PC-3 (cell line): Measurements from ENCODE around the gene ABCC10. TPM values are rescaled to one million over a fixed set of nuclear protein-coding genes. Genes with fewer than 3 reads are reported as not detected.
"Not testable (repeated sequence)": the region's sequence is repeated elsewhere in the genome, so short reads cannot be mapped to it uniquely, and the experiment has no call there.

Source experiments
- ATAC-seq: fragments of 200-7000 bp; cut with Tn5 transposase; 2 replicates; pipeline ENCODE4 v1.9.1; 2020; ENCODE audit warnings: mild to moderate bottlenecking, moderate library complexity
- BruUV-seq: library from RNA; stranded (reverse); fragments of 400-500 nt; replicated peaks from 2 replicates; lab custom pipeline; 2021; lab: Mats Ljungman, UMichigan
- CTCF ChIA-PET: fragments of 300-600 bp; sonication (Branson Sonifier 250); formaldehyde crosslinking; loops from one replicate; lab custom pipeline; 2022; ENCODE audit warnings: antibody characterized with exemption; lab: Charles Lee
- POLR2A ChIA-PET: fragments of 300-600 bp; sonication (Branson Sonifier 250); formaldehyde crosslinking; loops from one replicate; lab custom pipeline; 2022; ENCODE audit warnings: antibody characterized with exemption; ENCODE audit not compliant: unreplicated experiment; lab: Charles Lee
- DNase-seq: peaks from one replicate; pipeline ENCODE4 v3.0.0-alpha.2; 2015
- H2AFZ ChIP-seq: fragments of 300-600 bp; sonication (generic); 2 replicates; pipeline ENCODE4 v1.6.0; 2016; ENCODE audit warnings: antibody characterized with exemption, low read length
- H3F3A ChIP-seq: fragments of 300-600 bp; sonication (generic); one replicate; pipeline ENCODE4 v1.6.0; 2017; ENCODE audit warnings: antibody characterized with exemption, low read length, control low read depth, mild to moderate bottlenecking; ENCODE audit not compliant: unreplicated experiment
- H3K27ac ChIP-seq: fragments of 300-600 bp; sonication (generic); 2 replicates; pipeline ENCODE4 v1.5.1; 2016; ENCODE audit warnings: mild to moderate bottlenecking, low read length
- H3K27me3 ChIP-seq: fragments of 300-600 bp; sonication (generic); 2 replicates; pipeline ENCODE4 v1.6.1; 2016; ENCODE audit warnings: low read length, mixed read lengths
- H3K36me3 ChIP-seq: fragments of 300-600 bp; sonication (generic); 2 replicates; pipeline ENCODE4 v1.6.1; 2016; ENCODE audit warnings: low read depth, mixed run types, low read length, mixed read lengths
- H3K4me1 ChIP-seq: fragments of 300-600 bp; sonication (generic); 2 replicates; pipeline ENCODE4 v1.5.1; 2016; ENCODE audit warnings: low read length; ENCODE audit not compliant: insufficient read depth
- H3K4me2 ChIP-seq: fragments of 300-600 bp; sonication (generic); 2 replicates; pipeline ENCODE4 v1.6.0; 2016; ENCODE audit warnings: low read length
- H3K4me3 ChIP-seq: fragments of 300-600 bp; sonication (generic); 2 replicates; pipeline ENCODE4 v1.5.1; 2016; ENCODE audit warnings: mild to moderate bottlenecking, low read length, mixed read lengths
- H3K79me2 ChIP-seq: fragments of 300-600 bp; sonication (generic); 2 replicates; pipeline ENCODE4 v1.6.1; 2017; ENCODE audit warnings: low read length, mixed read lengths
- H3K9ac ChIP-seq: fragments of 300-600 bp; sonication (generic); 2 replicates; pipeline ENCODE4 v1.6.0; 2016; ENCODE audit warnings: mild to moderate bottlenecking, low read length
- H3K9me2 ChIP-seq: fragments of 300-600 bp; sonication (generic); replicated peaks from 2 replicates; pipeline ENCODE4 v1.6.1; 2016; ENCODE audit warnings: mixed run types, low read length, mixed read lengths
- H3K9me3 ChIP-seq: fragments of 300-600 bp; sonication (generic); 2 replicates; pipeline ENCODE4 v1.6.1; 2016; ENCODE audit warnings: low read length, mixed read lengths
- H4K20me1 ChIP-seq: fragments of 300-600 bp; sonication (generic); 2 replicates; pipeline ENCODE4 v1.6.1; 2016; ENCODE audit warnings: low read length, mixed read lengths
- CTCF ChIP-seq: fragments of 300-600 bp; sonication (generic); conservative IDR thresholded peaks from 2 replicates; pipeline ENCODE4 v1.5.1; 2017; ENCODE audit warnings: antibody characterized with exemption, low read depth, mild to moderate bottlenecking, low read length
- EZH2 ChIP-seq: fragments of 300-600 bp; sonication (generic); IDR thresholded peaks from one replicate; pipeline ENCODE4 v1.6.1; 2017; ENCODE audit warnings: antibody characterized with exemption, mild to moderate bottlenecking, low read length; ENCODE audit not compliant: unreplicated experiment
- EZH2phosphoT487 ChIP-seq: fragments of 300-600 bp; sonication (generic); IDR thresholded peaks from 2 replicates; pipeline ENCODE4 v1.6.1; 2018; ENCODE audit warnings: mild to moderate bottlenecking, antibody characterized with exemption, low read length, borderline replicate concordance
- intact Hi-C: fragments of 100-400 bp; cut with micrococcal nuclease; formaldehyde crosslinking; loops from 2 replicates; pipeline ENCODE4 v1.9.0; 2023
- total RNA-seq: library from RNA; depleted of rRNA; stranded (reverse); fragments of >200 nt; gene quantifications from 2 replicates; pipeline ENCODE4 v1.2.3, GENCODE V29; 2014

Gene ABCC10
- total RNA-seq, 1 experiment from 2014 or later: 23.1 TPM

GRCh38 chr6:43412541-43412940, 14.8 kb upstream of the ABCC10 start:
- no peaks in the 10 kb centered on the region for H3K27me3 ChIP-seq
- H3K4me1 ChIP-seq: no peaks in the 10 kb centered on the region
- H3K27ac ChIP-seq: no peak overlapping the region
- no peak for DNase-seq
- no TSS peak for BruUV-seq
- no peaks in the 10 kb centered on the region for H3K79me2 ChIP-seq
- no peak overlapping the region for H3K4me2 ChIP-seq
- H3K9ac ChIP-seq: no peak overlapping the region
- intact Hi-C loops: no loop called here
- H3K36me3 ChIP-seq: no peaks in the 10 kb centered on the region
- H4K20me1 ChIP-seq: no peaks in the 10 kb centered on the region
- no peak overlapping the region for H2AFZ ChIP-seq
- TF ChIP-seq EZH2 (no peak), EZH2phosphoT487 (no peak), CTCF (no peak)
- H3K4me3 ChIP-seq: no peak overlapping the region
- no peaks in the 10 kb centered on the region for H3K9me2 ChIP-seq
- no peaks in the 10 kb centered on the region for H3K9me3 ChIP-seq
- no peaks in the 10 kb centered on the region for H3F3A ChIP-seq
- ATAC-seq: no peak
- ChIA-PET CTCF (no interaction called here), POLR2A (no interaction called here)

- H3K4me3 ChIP-seq: no peak overlapping the region
- no peaks in the 10 kb centered on the region for H3K79me2 ChIP-seq
- ATAC-seq (no peak), DNase-seq (no peak)
- H3K9me3 ChIP-seq: no peaks in the 10 kb centered on the region
- CTCF ChIA-PET: no interaction called here
- no peak overlapping the region for H3K4me2 ChIP-seq
- no peaks in the 10 kb centered on the region for H3F3A ChIP-seq
- H3K27me3 ChIP-seq: no peaks in the 10 kb centered on the region
- BruUV-seq: no TSS peak
- intact Hi-C loops: no loop called here
- H3K9ac ChIP-seq: no peak overlapping the region
- POLR2A ChIA-PET: no interaction called here
- TF ChIP-seq EZH2: no peak
- no peak for TF ChIP-seq CTCF
- no peak for TF ChIP-seq EZH2phosphoT487
- no peaks in the 10 kb centered on the region for H3K4me1 ChIP-seq
- no peaks in the 10 kb centered on the region for H3K36me3 ChIP-seq
- H2AFZ ChIP-seq: no peak overlapping the region
- no peaks in the 10 kb centered on the region for H4K20me1 ChIP-seq
- H3K9me2 ChIP-seq: no peaks in the 10 kb centered on the region
- H3K27ac ChIP-seq: no peak overlapping the region
Observed at GRCh38 chr6:43413002-43413401, 14.3 kb upstream of the ABCC10 start.

- H3K9ac ChIP-seq, H3K4me2 ChIP-seq, H4K20me1 ChIP-seq, H3K27ac ChIP-seq, H2AFZ ChIP-seq, H3K4me3 ChIP-seq, intact Hi-C loops, POLR2A ChIA-PET, DNase-seq, H3F3A ChIP-seq, H3K9me3 ChIP-seq, H3K9me2 ChIP-seq, H3K4me1 ChIP-seq, H3K36me3 ChIP-seq, H3K27me3 ChIP-seq, ATAC-seq, H3K79me2 ChIP-seq, BruUV-seq: not testable (repeated sequence)
- CTCF ChIA-PET: interaction anchor here (0.6 kb wide), 2 partner anchors 46 to 93 kb away, joined by 5 to 7 read pairs; partner anchors contain the start of gene ZNF318
Observed at GRCh38 chr6:43415275-43415674, 12.1 kb upstream of the ABCC10 start.
